Calu3 (cell line): ENCODE results near the gene BTBD7. TPM values are rescaled to one million over a fixed set of nuclear protein-coding genes. Genes with fewer than 3 reads are reported as not detected.

Experiments
- Bru-seq: library from RNA; stranded (reverse); fragments of 400-500 nt; gene quantifications from one replicate; lab custom pipeline; 2021; lab: Mats Ljungman, UMichigan
- BruChase-seq, 2 experiments: library from RNA; stranded (reverse); fragments of 400-500 nt; gene quantifications; one replicate each; lab custom pipeline; 2021; lab: Mats Ljungman, UMichigan
- BruUV-seq: library from RNA; stranded (reverse); fragments of 400-500 nt; replicated peaks from 2 replicates; lab custom pipeline; 2021; lab: Mats Ljungman, UMichigan
- CTCF ChIA-PET: fragments of 300-600 bp; sonication (Branson Sonifier 250); formaldehyde crosslinking; loops from one replicate; lab custom pipeline; 2022; ENCODE audit warnings: antibody characterized with exemption; lab: Charles Lee
- DNase-seq: peaks from one replicate; pipeline ENCODE4 v3.0.0; 2022
- H3K27ac Mint-ChIP-seq: one replicate; pipeline ENCODE4 v1.8.0; 2022; ENCODE audit warnings: mixed read lengths; ENCODE audit not compliant: unreplicated experiment
- H3K27me3 Mint-ChIP-seq: one replicate; pipeline ENCODE4 v1.8.0; 2022; ENCODE audit warnings: mixed read lengths; ENCODE audit not compliant: unreplicated experiment
- H3K36me3 Mint-ChIP-seq: one replicate; pipeline ENCODE4 v1.8.0; 2022; ENCODE audit warnings: mild to moderate bottlenecking, moderate library complexity, mixed read lengths; ENCODE audit not compliant: insufficient read depth, unreplicated experiment
- H3K4me1 Mint-ChIP-seq: one replicate; pipeline ENCODE4 v1.8.0; 2022; ENCODE audit warnings: mild to moderate bottlenecking, low read depth, mixed read lengths; ENCODE audit not compliant: unreplicated experiment
- H3K4me3 Mint-ChIP-seq: one replicate; pipeline ENCODE4 v1.8.0; 2022; ENCODE audit warnings: mild to moderate bottlenecking, low read depth, moderate library complexity, mixed read lengths; ENCODE audit not compliant: unreplicated experiment
- H3K9me3 Mint-ChIP-seq: one replicate; pipeline ENCODE4 v1.8.0; 2022; ENCODE audit warnings: low read depth, mixed read lengths; ENCODE audit not compliant: unreplicated experiment
- intact Hi-C: fragments of 100-400 bp; cut with micrococcal nuclease; formaldehyde crosslinking; loops from one replicate; pipeline ENCODE4 v1.10.0; 2022; ENCODE audit not compliant: unreplicated experiment
- long read RNA-seq: library from polyadenylated mRNA; stranded (forward); transcript quantifications from one replicate; pipeline ENCODE4 v2.0.0, GENCODE V29; 2022
- total RNA-seq: library from RNA; stranded (reverse); gene quantifications from 2 replicates; pipeline ENCODE4 v1.2.3, GENCODE V29; 2022
- TF ChIP-seq, protein P1 (sequence below): fragments of 200-600 bp; IDR thresholded peaks from one replicate; pipeline ENCODE4 v1.8.0; 2022; ENCODE audit warnings: antibody characterized with exemption; ENCODE audit not compliant: unreplicated experiment

The BTBD7 gene, protein sequence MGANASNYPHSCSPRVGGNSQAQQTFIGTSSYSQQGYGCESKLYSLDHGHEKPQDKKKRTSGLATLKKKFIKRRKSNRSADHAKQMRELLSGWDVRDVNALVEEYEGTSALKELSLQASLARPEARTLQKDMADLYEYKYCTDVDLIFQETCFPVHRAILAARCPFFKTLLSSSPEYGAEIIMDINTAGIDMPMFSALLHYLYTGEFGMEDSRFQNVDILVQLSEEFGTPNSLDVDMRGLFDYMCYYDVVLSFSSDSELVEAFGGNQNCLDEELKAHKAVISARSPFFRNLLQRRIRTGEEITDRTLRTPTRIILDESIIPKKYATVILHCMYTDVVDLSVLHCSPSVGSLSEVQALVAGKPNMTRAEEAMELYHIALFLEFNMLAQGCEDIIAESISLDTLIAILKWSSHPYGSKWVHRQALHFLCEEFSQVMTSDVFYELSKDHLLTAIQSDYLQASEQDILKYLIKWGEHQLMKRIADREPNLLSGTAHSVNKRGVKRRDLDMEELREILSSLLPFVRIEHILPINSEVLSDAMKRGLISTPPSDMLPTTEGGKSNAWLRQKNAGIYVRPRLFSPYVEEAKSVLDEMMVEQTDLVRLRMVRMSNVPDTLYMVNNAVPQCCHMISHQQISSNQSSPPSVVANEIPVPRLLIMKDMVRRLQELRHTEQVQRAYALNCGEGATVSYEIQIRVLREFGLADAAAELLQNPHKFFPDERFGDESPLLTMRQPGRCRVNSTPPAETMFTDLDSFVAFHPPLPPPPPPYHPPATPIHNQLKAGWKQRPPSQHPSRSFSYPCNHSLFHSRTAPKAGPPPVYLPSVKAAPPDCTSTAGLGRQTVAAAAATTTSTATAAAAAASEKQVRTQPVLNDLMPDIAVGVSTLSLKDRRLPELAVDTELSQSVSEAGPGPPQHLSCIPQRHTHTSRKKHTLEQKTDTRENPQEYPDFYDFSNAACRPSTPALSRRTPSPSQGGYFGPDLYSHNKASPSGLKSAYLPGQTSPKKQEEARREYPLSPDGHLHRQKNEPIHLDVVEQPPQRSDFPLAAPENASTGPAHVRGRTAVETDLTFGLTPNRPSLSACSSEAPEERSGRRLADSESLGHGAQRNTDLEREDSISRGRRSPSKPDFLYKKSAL
- total RNA-seq = 39.3 and 42.0 TPM in 2 replicates
- percentile 89 among the genes with signal in this experiment for Bru-seq, nascent RNA
- percentile 85 among the genes with signal in this experiment for BruChase-seq, experiment 1, labeled RNA remaining after a 6-hour chase
- BruChase-seq, experiment 2, labeled RNA remaining after a 2-hour chase = percentile 89 among the genes with signal in this experiment
- long read RNA-seq, partial matches to known transcripts = 2 of 11 reads
- long read RNA-seq, other reads (novel, unspliced or antisense) = 8 of 11 reads

DNA sequence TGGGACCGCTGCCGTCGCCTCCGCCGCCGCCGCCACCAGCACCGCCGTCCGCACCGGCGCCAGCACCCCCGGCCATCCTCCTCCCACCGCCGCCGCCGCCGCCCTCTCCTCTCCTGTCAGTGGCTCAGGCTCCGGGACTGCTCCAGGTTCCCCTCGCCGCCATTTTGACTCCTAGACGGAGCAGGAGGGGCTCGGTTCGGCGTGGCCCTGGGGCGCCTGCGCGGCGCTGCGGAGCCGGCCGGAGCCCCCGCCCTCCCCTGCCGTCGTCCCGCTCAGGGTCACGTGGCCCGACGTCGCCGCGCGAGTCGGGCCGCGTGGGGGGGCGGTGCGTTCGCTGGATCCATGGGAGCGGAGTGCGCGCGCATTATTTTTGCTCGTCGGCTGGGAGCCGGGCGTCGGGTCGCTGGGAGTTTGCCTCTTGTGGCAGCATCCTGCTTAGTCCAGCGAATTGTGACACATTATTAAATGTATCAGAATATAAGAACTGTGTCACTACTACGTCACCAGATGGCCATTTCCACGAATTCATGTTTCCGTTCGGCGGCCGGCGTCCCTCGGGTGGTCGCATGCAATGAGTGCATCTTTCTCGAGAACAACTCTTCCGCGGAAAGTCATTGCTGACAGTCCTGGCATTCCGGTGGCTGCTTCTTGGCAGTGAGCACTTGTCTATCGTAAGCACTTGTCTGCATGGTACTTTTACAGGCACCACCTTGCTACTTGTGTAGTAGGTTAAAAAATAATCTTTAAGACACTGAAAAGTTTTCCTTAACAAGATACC is at the start of gene BTBD7:
TSS of gene BTBD7 (minus strand) at position 184 of the 778 bp plus-strand sequence. CDS start 36,985 bp downstream, outside the sequence.
- Mint-ChIP-seq H3K4me1 (peaks cover 22% of the 10 kb centered on the region), H3K4me3 (peak within 1 kb of the TSS; percentile 76)
- BruUV-seq = no TSS peak

DNA sequence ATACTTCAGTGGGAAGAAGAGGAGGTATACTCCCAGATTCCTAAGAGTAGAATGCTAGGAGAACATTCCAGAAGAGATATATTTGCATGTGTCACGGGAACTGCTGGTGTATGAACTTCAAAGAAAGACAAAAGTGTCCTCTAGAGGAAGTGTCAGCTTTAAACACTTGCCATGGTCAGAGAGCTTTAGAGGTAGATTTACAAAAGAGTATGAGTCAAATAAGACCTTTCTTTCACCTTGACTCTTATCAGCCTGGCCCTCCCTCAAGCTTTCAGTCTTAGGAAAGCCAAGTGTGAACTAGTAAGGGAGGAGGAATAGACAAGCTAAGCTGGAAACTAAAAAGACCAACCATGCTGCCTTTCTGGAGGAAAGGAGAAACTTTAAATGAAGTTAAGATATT is 48.8 kb upstream of the BTBD7 start:
- no peaks in the 10 kb centered on the region for H3K36me3 Mint-ChIP-seq
- H3K27me3 Mint-ChIP-seq = peaks cover 50% of the 10 kb centered on the region
- intact Hi-C loops = no loop called here
- no peak overlapping the region for H3K27ac Mint-ChIP-seq
- TF ChIP-seq, protein P1, sequence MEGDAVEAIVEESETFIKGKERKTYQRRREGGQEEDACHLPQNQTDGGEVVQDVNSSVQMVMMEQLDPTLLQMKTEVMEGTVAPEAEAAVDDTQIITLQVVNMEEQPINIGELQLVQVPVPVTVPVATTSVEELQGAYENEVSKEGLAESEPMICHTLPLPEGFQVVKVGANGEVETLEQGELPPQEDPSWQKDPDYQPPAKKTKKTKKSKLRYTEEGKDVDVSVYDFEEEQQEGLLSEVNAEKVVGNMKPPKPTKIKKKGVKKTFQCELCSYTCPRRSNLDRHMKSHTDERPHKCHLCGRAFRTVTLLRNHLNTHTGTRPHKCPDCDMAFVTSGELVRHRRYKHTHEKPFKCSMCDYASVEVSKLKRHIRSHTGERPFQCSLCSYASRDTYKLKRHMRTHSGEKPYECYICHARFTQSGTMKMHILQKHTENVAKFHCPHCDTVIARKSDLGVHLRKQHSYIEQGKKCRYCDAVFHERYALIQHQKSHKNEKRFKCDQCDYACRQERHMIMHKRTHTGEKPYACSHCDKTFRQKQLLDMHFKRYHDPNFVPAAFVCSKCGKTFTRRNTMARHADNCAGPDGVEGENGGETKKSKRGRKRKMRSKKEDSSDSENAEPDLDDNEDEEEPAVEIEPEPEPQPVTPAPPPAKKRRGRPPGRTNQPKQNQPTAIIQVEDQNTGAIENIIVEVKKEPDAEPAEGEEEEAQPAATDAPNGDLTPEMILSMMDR = no peak
- no peaks in the 10 kb centered on the region for H3K4me1 Mint-ChIP-seq
- DNase-seq = no peak
- no TSS peak for BruUV-seq
- CTCF ChIA-PET = no interaction called here
- H3K4me3 Mint-ChIP-seq = no peak overlapping the region
- peaks cover 2% of the 10 kb centered on the region for H3K9me3 Mint-ChIP-seq

More for the DNA sequence above, at the start of gene BTBD7:
- peaks cover 32% of the 10 kb centered on the region for H3K36me3 Mint-ChIP-seq
- H3K27me3 Mint-ChIP-seq = no peaks in the 10 kb centered on the region
- peak within 1 kb of the TSS; percentile 97 for H3K27ac Mint-ChIP-seq
- TF ChIP-seq, protein P1 = no peak
- CTCF ChIA-PET = no interaction called here
- DNase-seq = peak; percentile 96
- intact Hi-C loops = loop anchor here (5.0 kb wide), 2 partner anchors 46 to 291 kb away; no protein-coding TSS in a partner anchor
- no peaks in the 10 kb centered on the region for H3K9me3 Mint-ChIP-seq

DNA sequence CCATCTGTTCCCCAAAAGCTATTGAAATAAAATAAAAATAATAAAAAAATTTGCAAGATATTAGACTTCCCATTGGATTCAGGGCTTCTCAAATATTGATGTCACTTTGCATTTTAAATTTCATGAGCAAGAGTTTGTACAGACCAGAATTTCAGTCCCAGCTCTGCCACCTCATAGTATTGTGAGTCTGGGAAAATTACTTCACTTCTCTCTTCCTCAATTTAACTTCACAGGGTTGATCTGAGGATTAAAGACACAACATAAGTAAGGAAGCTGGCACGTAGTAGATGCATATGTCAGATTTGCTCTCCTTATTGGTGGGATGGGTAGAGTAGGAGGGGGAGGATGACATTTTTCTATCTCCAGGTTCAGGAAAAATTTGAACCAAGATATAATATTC is 47.0 kb upstream of the BTBD7 start:
- intact Hi-C loops = no loop called here
- TF ChIP-seq, protein P1 = no peak
- CTCF ChIA-PET = no interaction called here
- Mint-ChIP-seq H3K27me3 (peaks cover 44% of the 10 kb centered on the region), H3K9me3 (peaks cover 2% of the 10 kb centered on the region), H3K4me1 (no peaks in the 10 kb centered on the region), H3K4me3 (no peak overlapping the region), H3K27ac (no peak overlapping the region), H3K36me3 (no peaks in the 10 kb centered on the region)
- no peak for DNase-seq
- BruUV-seq = no TSS peak
